Omental fat pad (tissue), 4 donors: ENCODE results near the gene ASRGL1. TPM values are rescaled to one million over a fixed set of nuclear protein-coding genes. Genes with fewer than 3 reads are reported as not detected.
A peak's percentile ranks its signal among the peaks of the same experiment; 100 is the strongest.

ENCODE experiments used
- ATAC-seq: fragments of 150-250 bp; one replicate; pipeline ENCODE4 v1.9.1; 2016; ENCODE audit warnings: mild to moderate bottlenecking, moderate library complexity; ENCODE audit not compliant: low FRiP score
- DNase-seq: peaks from one replicate; pipeline ENCODE4 v3.0.0-alpha.2; 2019; ENCODE audit warnings: low spot score
- CTCF ChIP-seq, 3 donors: fragments of 450-650 bp; IDR thresholded peaks; one replicate each; pipeline ENCODE4 v1.5.1; 2016 to 2017; ENCODE audit warnings: antibody characterized with exemption in 3 of 3, mild to moderate bottlenecking in 3 of 3, moderate library complexity in 2 of 3
- total RNA-seq, 4 donors: library from RNA; depleted of rRNA; stranded (reverse); fragments of >200 nt; gene quantifications; one replicate each; pipeline ENCODE4 v1.1.0, GENCODE V29; 2016

ASRGL1 gene
- 10 to 100 TPM in 3 of 4 donors, 1 to 10 TPM in 1; 7.1 to 57.9 (median 31.3) TPM for total RNA-seq

- peak; percentile 74 for DNase-seq
- peak; percentile 92 for ATAC-seq
- TF ChIP-seq CTCF (IDR thresholded peaks at IDR 0.05), result no peak
Measured at GRCh38 chr11:62337303-62338181, at the start of gene ASRGL1. TSS of gene ASRGL1 (plus strand) at chr11:62337448. CDS start at chr11:62337978, 530 bp downstream.

- TF ChIP-seq CTCF (IDR thresholded peaks at IDR 0.05), result no peak
- ATAC-seq (no peak), DNase-seq (no peak)
Measured at GRCh38 chr11:62295504-62295903, 41.7 kb upstream of the ASRGL1 start.

GRCh38 chr11:62298975-62299374, 38.3 kb upstream of the ASRGL1 start, which contains the start of gene SCGB1D4:
TSS of gene SCGB1D4 (minus strand) at chr11:62299075. CDS start at chr11:62299010, 65 bp downstream.
- no peak for TF ChIP-seq CTCF (IDR thresholded peaks at IDR 0.05)
- ATAC-seq, result no peak
- no peak for DNase-seq

GRCh38 chr11:62306227-62306626, 31.0 kb upstream of the ASRGL1 start:
- DNase-seq (no peak), ATAC-seq (no peak)
- TF ChIP-seq CTCF (IDR thresholded peaks at IDR 0.05), result no peak

GRCh38 chr11:62307950-62308349, 29.3 kb upstream of the ASRGL1 start:
- ATAC-seq (no peak), DNase-seq (no peak)
- TF ChIP-seq CTCF (IDR thresholded peaks at IDR 0.05), result no peak

GRCh38 chr11:62309991-62310390, 27.3 kb upstream of the ASRGL1 start:
- ATAC-seq (no peak), DNase-seq (no peak)
- no peak for TF ChIP-seq CTCF (IDR thresholded peaks at IDR 0.05)

GRCh38 chr11:62315431-62315830, 21.8 kb upstream of the ASRGL1 start:
- no peak for TF ChIP-seq CTCF (IDR thresholded peaks at IDR 0.05)
- ATAC-seq, result no peak

More at GRCh38 chr11:62315431-62315830, 21.8 kb upstream of the ASRGL1 start:
- no peak for DNase-seq
